Ishikawa (cell line): ENCODE results near the gene LAMB1.

Experiments
- CEBPB ChIP-seq: IDR thresholded peaks from 2 replicates; pipeline ENCODE4 v1.6.1; 2012
- CREB1 ChIP-seq: IDR thresholded peaks from 2 replicates; pipeline ENCODE4 v1.6.1; 2012; ENCODE audit warnings: low read depth
- EGR1 ChIP-seq: IDR thresholded peaks from 2 replicates; pipeline ENCODE4 v1.6.1; 2012
- EP300 ChIP-seq: IDR thresholded peaks from 2 replicates; pipeline ENCODE4 v1.6.1; 2012; ENCODE audit warnings: borderline replicate concordance
- FOXM1 ChIP-seq: IDR thresholded peaks from 2 replicates; pipeline ENCODE4 v1.6.1; 2012; ENCODE audit warnings: low read depth, borderline replicate concordance
- MAX ChIP-seq: IDR thresholded peaks from 2 replicates; pipeline ENCODE4 v1.6.1; 2012
- NFIC ChIP-seq: IDR thresholded peaks from 2 replicates; pipeline ENCODE4 v1.6.1; 2012
- RAD21 ChIP-seq: IDR thresholded peaks from 2 replicates; pipeline ENCODE4 v1.6.1; 2012; ENCODE audit warnings: low read depth
- REST ChIP-seq: IDR thresholded peaks from 2 replicates; pipeline ENCODE4 v1.6.1; 2012; ENCODE audit warnings: low read depth, mild to moderate bottlenecking
- TAF1 ChIP-seq: IDR thresholded peaks from 2 replicates; pipeline ENCODE4 v1.6.1; 2012; ENCODE audit warnings: low read depth, mild to moderate bottlenecking
- TCF12 ChIP-seq: IDR thresholded peaks from 2 replicates; pipeline ENCODE4 v1.6.1; 2012; ENCODE audit warnings: low read depth
- TEAD4 ChIP-seq: IDR thresholded peaks from 2 replicates; pipeline ENCODE4 v1.6.1; 2012
- USF1 ChIP-seq: IDR thresholded peaks from 2 replicates; pipeline ENCODE4 v1.6.1; 2012
- YY1 ChIP-seq: IDR thresholded peaks from 2 replicates; pipeline ENCODE4 v1.6.1; 2012; ENCODE audit warnings: low read depth
- ZBTB7A ChIP-seq: IDR thresholded peaks from 2 replicates; pipeline ENCODE4 v1.6.1; 2012; ENCODE audit warnings: low read depth

Gene LAMB1

GRCh38 chr7:107978815-107979408 lies 24.0 kb downstream of the LAMB1 start:
- no peak for TF ChIP-seq TAF1
- no peak for TF ChIP-seq CREB1
- TF ChIP-seq FOXM1 = no peak
- no peak for TF ChIP-seq EP300
- no peak for TF ChIP-seq MAX
- TF ChIP-seq USF1 = no peak
- no peak for TF ChIP-seq ZBTB7A
- no peak for TF ChIP-seq YY1
- TF ChIP-seq TEAD4 = no peak
- TF ChIP-seq TCF12 = no peak
- no peak for TF ChIP-seq CEBPB
- no peak for TF ChIP-seq RAD21
- no peak for TF ChIP-seq REST
- TF ChIP-seq NFIC = no peak
- TF ChIP-seq EGR1 = no peak

- TF ChIP-seq CEBPB (no peak), YY1 (no peak)
These were observed 25.9 kb downstream of the LAMB1 start for GRCh38 chr7:107977048-107977447.

- TF ChIP-seq USF1 (no peak), ZBTB7A (no peak), NFIC (no peak), FOXM1 (no peak), EP300 (no peak), REST (no peak), TCF12 (no peak)
These were observed 26.3 kb downstream of the LAMB1 start for GRCh38 chr7:107976620-107977019.

- TF ChIP-seq CREB1 (no peak), TEAD4 (no peak), TCF12 (no peak), FOXM1 (no peak), RAD21 (no peak), NFIC (no peak), EGR1 (no peak), CEBPB (no peak), TAF1 (no peak), MAX (no peak), REST (no peak), YY1 (no peak), USF1 (no peak), EP300 (no peak), ZBTB7A (no peak)
These were observed 27.5 kb downstream of the LAMB1 start for GRCh38 chr7:107975394-107976013.
